Measurements from ENCODE around the gene SACM1L.

SACM1L gene

GRCh38 chr3:45688882-45689786 lies at the start of gene SACM1L:
SACM1L (plus strand) TSS chr3:45689396; CDS start chr3:45689466, 70 bp downstream.
- H3K27me3 ChIP-seq (ENCODE audit: control insufficient read depth, insufficient read depth, low read length), result no peaks in the 10 kb centered on the region
- H3K9ac ChIP-seq (ENCODE audit: low read length), result peak within 1 kb of the TSS; percentile 91
- H3K27ac ChIP-seq (ENCODE audit: low read depth, low read length), result peak within 1 kb of the TSS; percentile 88
- H3K36me3 ChIP-seq (ENCODE audit: control insufficient read depth, insufficient read depth, low read length), result peaks cover 4% of the 10 kb centered on the region
- H3K4me1 ChIP-seq (ENCODE audit: control insufficient read depth, insufficient read depth, low read length), result peaks cover 10% of the 10 kb centered on the region
- peak within 1 kb of the TSS; percentile 80 for H3K4me3 ChIP-seq (ENCODE audit: low read length)

- H3K27ac ChIP-seq (ENCODE audit: low read depth, low read length), result no peak overlapping the region
- no peaks in the 10 kb centered on the region for H3K36me3 ChIP-seq (ENCODE audit: control insufficient read depth, insufficient read depth, low read length)
- peaks cover 6% of the 10 kb centered on the region for H3K4me1 ChIP-seq (ENCODE audit: control insufficient read depth, insufficient read depth, low read length)
- H3K4me3 ChIP-seq (ENCODE audit: low read length), result no peak overlapping the region
- no peak overlapping the region for H3K9ac ChIP-seq (ENCODE audit: low read length)
- no peaks in the 10 kb centered on the region for H3K27me3 ChIP-seq (ENCODE audit: control insufficient read depth, insufficient read depth, low read length)
These were observed 49.1 kb upstream of the SACM1L start for GRCh38 chr3:45640091-45640507.

GRCh38 chr3:45640724-45641361 lies 48.4 kb upstream of the SACM1L start:
- H3K27ac ChIP-seq (ENCODE audit: low read depth, low read length), result no peak overlapping the region
- H3K9ac ChIP-seq (ENCODE audit: low read length), result no peak overlapping the region

GRCh38 chr3:45641756-45642155 lies 47.4 kb upstream of the SACM1L start:
- H3K27me3 ChIP-seq (ENCODE audit: control insufficient read depth, insufficient read depth, low read length), result no peaks in the 10 kb centered on the region
- H3K4me1 ChIP-seq (ENCODE audit: control insufficient read depth, insufficient read depth, low read length), result peaks cover 6% of the 10 kb centered on the region
- H3K27ac ChIP-seq (ENCODE audit: low read depth, low read length), result no peak overlapping the region
- H3K36me3 ChIP-seq (ENCODE audit: control insufficient read depth, insufficient read depth, low read length), result no peaks in the 10 kb centered on the region
- H3K9ac ChIP-seq (ENCODE audit: low read length), result no peak overlapping the region
- H3K4me3 ChIP-seq (ENCODE audit: low read length), result no peak overlapping the region

More at GRCh38 chr3:45640724-45641361, 48.4 kb upstream of the SACM1L start:
- peaks cover 6% of the 10 kb centered on the region for H3K4me1 ChIP-seq (ENCODE audit: control insufficient read depth, insufficient read depth, low read length)
- H3K4me3 ChIP-seq (ENCODE audit: low read length), result no peak overlapping the region
- H3K36me3 ChIP-seq (ENCODE audit: control insufficient read depth, insufficient read depth, low read length), result no peaks in the 10 kb centered on the region
- H3K27me3 ChIP-seq (ENCODE audit: control insufficient read depth, insufficient read depth, low read length), result no peaks in the 10 kb centered on the region

GRCh38 chr3:45642731-45643152 lies 46.5 kb upstream of the SACM1L start:
- H3K36me3 ChIP-seq (ENCODE audit: control insufficient read depth, insufficient read depth, low read length), result no peaks in the 10 kb centered on the region
- peaks cover 6% of the 10 kb centered on the region for H3K4me1 ChIP-seq (ENCODE audit: control insufficient read depth, insufficient read depth, low read length)
- no peaks in the 10 kb centered on the region for H3K27me3 ChIP-seq (ENCODE audit: control insufficient read depth, insufficient read depth, low read length)
- H3K4me3 ChIP-seq (ENCODE audit: low read length), result no peak overlapping the region
- no peak overlapping the region for H3K9ac ChIP-seq (ENCODE audit: low read length)
- no peak overlapping the region for H3K27ac ChIP-seq (ENCODE audit: low read depth, low read length)

- Histone ChIP-seq H3K4me3 (ENCODE audit: low read length) (no peak overlapping the region), H3K36me3 (ENCODE audit: control insufficient read depth, insufficient read depth, low read length) (no peaks in the 10 kb centered on the region), H3K27me3 (ENCODE audit: control insufficient read depth, insufficient read depth, low read length) (no peaks in the 10 kb centered on the region), H3K9ac (ENCODE audit: low read length) (no peak overlapping the region), H3K27ac (ENCODE audit: low read depth, low read length) (no peak overlapping the region), H3K4me1 (ENCODE audit: control insufficient read depth, insufficient read depth, low read length) (peaks cover 6% of the 10 kb centered on the region)
These were observed 45.0 kb upstream of the SACM1L start for GRCh38 chr3:45644063-45644790.

- no peaks in the 10 kb centered on the region for H3K27me3 ChIP-seq (ENCODE audit: control insufficient read depth, insufficient read depth, low read length)
- H3K4me1 ChIP-seq (ENCODE audit: control insufficient read depth, insufficient read depth, low read length), result peaks cover 6% of the 10 kb centered on the region
- H3K4me3 ChIP-seq (ENCODE audit: low read length), result no peak overlapping the region
- H3K36me3 ChIP-seq (ENCODE audit: control insufficient read depth, insufficient read depth, low read length), result no peaks in the 10 kb centered on the region
- no peak overlapping the region for H3K27ac ChIP-seq (ENCODE audit: low read depth, low read length)
- H3K9ac ChIP-seq (ENCODE audit: low read length), result no peak overlapping the region
These were observed 44.4 kb upstream of the SACM1L start for GRCh38 chr3:45644791-45645201.

- H3K4me3 ChIP-seq (ENCODE audit: low read length), result no peak overlapping the region
- H3K27ac ChIP-seq (ENCODE audit: low read depth, low read length), result no peak overlapping the region
- H3K4me1 ChIP-seq (ENCODE audit: control insufficient read depth, insufficient read depth, low read length), result peaks cover 6% of the 10 kb centered on the region
- H3K36me3 ChIP-seq (ENCODE audit: control insufficient read depth, insufficient read depth, low read length), result no peaks in the 10 kb centered on the region
- H3K9ac ChIP-seq (ENCODE audit: low read length), result no peak overlapping the region
- no peaks in the 10 kb centered on the region for H3K27me3 ChIP-seq (ENCODE audit: control insufficient read depth, insufficient read depth, low read length)
These were observed 43.1 kb upstream of the SACM1L start for GRCh38 chr3:45646051-45646585.

- no peaks in the 10 kb centered on the region for H3K36me3 ChIP-seq (ENCODE audit: control insufficient read depth, insufficient read depth, low read length)
- H3K4me3 ChIP-seq (ENCODE audit: low read length), result no peak overlapping the region
- no peak overlapping the region for H3K27ac ChIP-seq (ENCODE audit: low read depth, low read length)
- H3K27me3 ChIP-seq (ENCODE audit: control insufficient read depth, insufficient read depth, low read length), result no peaks in the 10 kb centered on the region
- H3K4me1 ChIP-seq (ENCODE audit: control insufficient read depth, insufficient read depth, low read length), result peaks cover 6% of the 10 kb centered on the region
- no peak overlapping the region for H3K9ac ChIP-seq (ENCODE audit: low read length)
These were observed 42.0 kb upstream of the SACM1L start for GRCh38 chr3:45647148-45647619.

GRCh38 chr3:45653205-45653604 lies 36.0 kb upstream of the SACM1L start:
- H3K4me1 ChIP-seq (ENCODE audit: control insufficient read depth, insufficient read depth, low read length), result peaks cover 9% of the 10 kb centered on the region
- H3K27ac ChIP-seq (ENCODE audit: low read depth, low read length), result no peak overlapping the region

GRCh38 chr3:45654397-45654944 lies 34.7 kb upstream of the SACM1L start:
- H3K27ac ChIP-seq (ENCODE audit: low read depth, low read length), result no peak overlapping the region
- H3K36me3 ChIP-seq (ENCODE audit: control insufficient read depth, insufficient read depth, low read length), result no peaks in the 10 kb centered on the region
- H3K27me3 ChIP-seq (ENCODE audit: control insufficient read depth, insufficient read depth, low read length), result no peaks in the 10 kb centered on the region
- no peak overlapping the region for H3K9ac ChIP-seq (ENCODE audit: low read length)
- H3K4me3 ChIP-seq (ENCODE audit: low read length), result no peak overlapping the region
- peaks cover 9% of the 10 kb centered on the region for H3K4me1 ChIP-seq (ENCODE audit: control insufficient read depth, insufficient read depth, low read length)

More at GRCh38 chr3:45653205-45653604, 36.0 kb upstream of the SACM1L start:
- H3K36me3 ChIP-seq (ENCODE audit: control insufficient read depth, insufficient read depth, low read length), result no peaks in the 10 kb centered on the region
- no peaks in the 10 kb centered on the region for H3K27me3 ChIP-seq (ENCODE audit: control insufficient read depth, insufficient read depth, low read length)
- H3K9ac ChIP-seq (ENCODE audit: low read length), result no peak overlapping the region
- H3K4me3 ChIP-seq (ENCODE audit: low read length), result no peak overlapping the region
